ENCODE results near the gene THADA.

The THADA gene

GRCh38 chr2:43230351-43230885 lies 365.4 kb downstream of the THADA start:
- H3K36me3 ChIP-seq (ENCODE audit: insufficient read depth, insufficient read length, low read length) = peaks cover 17% of the 10 kb centered on the region
- peak overlapping the region; percentile 28 for H3K9ac ChIP-seq (ENCODE audit: insufficient read length, low read depth)
- H3K9me3 ChIP-seq (ENCODE audit: insufficient read depth, low read length) = no peaks in the 10 kb centered on the region
- no peaks in the 10 kb centered on the region for H3K27me3 ChIP-seq (ENCODE audit: insufficient read depth, insufficient read length)
- no peak for DNase-seq (ENCODE audit: low read depth, low spot score)
- TF ChIP-seq SUZ12 (IDR thresholded peaks at IDR 0.05; ENCODE audit: extremely low read depth, insufficient read depth, insufficient read length) (no peak), ZNF274 (IDR thresholded peaks at IDR 0.05; ENCODE audit: low read depth, low read length) (no peak), YY1 (IDR thresholded peaks at IDR 0.05; ENCODE audit: insufficient read depth, insufficient read length) (no peak)
- no peak overlapping the region for H3K4me3 ChIP-seq (ENCODE audit: insufficient read length, low read depth)
- peaks cover 8% of the 10 kb centered on the region for H3K4me1 ChIP-seq (ENCODE audit: insufficient read depth, insufficient read length)

DNA sequence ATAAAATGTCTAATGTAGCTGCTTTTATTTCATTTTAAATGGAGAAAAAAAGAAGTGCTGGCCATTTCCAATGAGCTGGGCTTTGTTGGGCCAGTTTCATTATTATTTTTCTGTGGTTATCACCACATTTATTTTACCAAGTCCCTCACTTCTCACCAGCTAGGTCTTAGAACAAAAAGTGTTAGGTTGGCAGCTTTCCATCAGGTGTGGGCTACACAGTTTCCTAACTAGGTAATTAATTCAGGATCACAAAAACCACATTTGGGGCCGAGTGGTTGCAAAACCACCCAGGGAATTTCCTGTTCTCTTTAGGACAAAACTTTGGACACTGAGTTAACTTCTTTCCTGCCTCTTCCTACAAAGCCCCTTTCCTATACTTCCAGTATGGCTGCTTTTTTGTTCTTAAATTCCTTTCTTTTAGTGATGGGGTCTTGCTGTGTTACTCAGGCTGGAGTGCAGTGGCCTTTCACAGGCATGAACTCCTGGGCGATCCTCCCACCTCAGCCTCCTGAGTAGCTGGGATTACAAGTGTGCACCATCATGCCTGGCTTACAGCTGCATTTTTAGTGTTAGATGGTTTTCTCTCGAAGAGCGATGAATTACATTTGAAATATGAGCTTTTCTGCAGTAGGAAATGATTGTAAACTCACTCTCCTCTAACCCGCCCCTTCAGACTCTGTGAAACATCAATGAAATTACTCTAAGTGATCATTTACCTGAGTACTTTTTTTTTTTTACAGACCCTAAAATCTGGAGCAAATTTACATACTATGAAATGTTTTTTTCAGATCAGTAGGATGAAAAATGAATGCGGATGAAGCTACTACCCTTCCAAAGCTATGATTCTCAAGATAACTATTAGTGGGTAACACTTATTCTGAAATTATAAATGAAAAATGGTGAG lies 366.8 kb downstream of the THADA start:
- H3K9me3 ChIP-seq (ENCODE audit: insufficient read depth, low read length) = no peaks in the 10 kb centered on the region
- H3K36me3 ChIP-seq (ENCODE audit: insufficient read depth, insufficient read length, low read length) = peaks cover 31% of the 10 kb centered on the region
- H3K4me1 ChIP-seq (ENCODE audit: insufficient read depth, insufficient read length) = peaks cover 8% of the 10 kb centered on the region
- no peak overlapping the region for H3K4me3 ChIP-seq (ENCODE audit: insufficient read length, low read depth)
- H3K27me3 ChIP-seq (ENCODE audit: insufficient read depth, insufficient read length) = no peaks in the 10 kb centered on the region
- no peak for TF ChIP-seq YY1 (IDR thresholded peaks at IDR 0.05; ENCODE audit: insufficient read depth, insufficient read length)
- TF ChIP-seq SUZ12 (IDR thresholded peaks at IDR 0.05; ENCODE audit: extremely low read depth, insufficient read depth, insufficient read length) = no peak
- no peak for TF ChIP-seq ZNF274 (IDR thresholded peaks at IDR 0.05; ENCODE audit: low read depth, low read length)
- no peak for DNase-seq (ENCODE audit: low read depth, low spot score)
- no peak overlapping the region for H3K9ac ChIP-seq (ENCODE audit: insufficient read length, low read depth)

DNA sequence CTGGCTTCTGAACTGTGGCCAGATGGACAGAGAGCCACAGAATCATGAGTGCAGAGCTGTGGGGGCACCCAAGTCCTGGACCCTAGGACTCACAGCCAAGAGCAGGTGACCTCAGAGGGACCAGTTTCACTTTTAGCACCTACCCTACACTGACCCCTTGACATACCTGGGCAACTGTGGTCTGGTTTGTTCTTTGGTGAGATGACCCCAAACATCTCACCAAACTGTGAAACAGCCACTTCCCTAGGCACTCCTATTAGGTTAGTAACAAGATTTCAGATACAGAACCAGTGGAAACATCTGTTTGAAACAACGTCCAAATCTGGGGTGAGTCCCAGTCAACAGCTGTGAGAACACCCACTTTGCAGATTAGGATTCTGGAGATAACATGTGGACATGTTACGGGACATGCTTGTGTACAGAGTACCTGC lies 367.5 kb downstream of the THADA start:
- TF ChIP-seq SUZ12 (IDR thresholded peaks at IDR 0.05; ENCODE audit: extremely low read depth, insufficient read depth, insufficient read length) (no peak), YY1 (IDR thresholded peaks at IDR 0.05; ENCODE audit: insufficient read depth, insufficient read length) (no peak), ZNF274 (IDR thresholded peaks at IDR 0.05; ENCODE audit: low read depth, low read length) (no peak)
- H3K4me1 ChIP-seq (ENCODE audit: insufficient read depth, insufficient read length) = peaks cover 8% of the 10 kb centered on the region
- H3K9me3 ChIP-seq (ENCODE audit: insufficient read depth, low read length) = no peaks in the 10 kb centered on the region
- H3K4me3 ChIP-seq (ENCODE audit: insufficient read length, low read depth) = peak overlapping the region; percentile 82
- peaks cover 38% of the 10 kb centered on the region for H3K36me3 ChIP-seq (ENCODE audit: insufficient read depth, insufficient read length, low read length)
- H3K27me3 ChIP-seq (ENCODE audit: insufficient read depth, insufficient read length) = no peaks in the 10 kb centered on the region
- no peak overlapping the region for H3K9ac ChIP-seq (ENCODE audit: insufficient read length, low read depth)
- DNase-seq (ENCODE audit: low read depth, low spot score) = no peak

DNA sequence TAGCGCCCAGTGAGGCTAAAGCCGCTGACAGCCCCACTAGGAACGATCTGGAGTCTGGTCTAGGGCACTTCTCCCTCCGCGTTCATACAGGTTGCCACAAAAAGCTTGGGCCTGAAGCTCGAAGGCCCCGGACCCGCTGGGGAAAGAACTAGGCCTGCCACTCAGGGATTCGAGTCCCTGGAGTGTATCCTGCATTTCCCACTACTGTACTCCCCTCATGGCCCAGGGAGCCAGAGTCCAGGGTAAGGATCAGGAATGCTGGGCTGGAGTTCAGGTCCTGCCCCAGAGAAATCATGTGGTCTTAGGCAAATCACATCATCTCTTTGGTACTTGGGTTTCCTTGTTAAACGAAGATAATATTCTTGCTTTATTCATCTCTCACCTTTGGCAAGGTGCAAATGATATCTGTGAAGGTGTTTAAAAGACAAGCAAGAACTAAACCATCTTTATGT lies 368.0 kb downstream of the THADA start:
- peak overlapping the region; percentile 82 for H3K4me3 ChIP-seq (ENCODE audit: insufficient read length, low read depth)
- TF ChIP-seq ZNF274 (IDR thresholded peaks at IDR 0.05; ENCODE audit: low read depth, low read length) (no peak), YY1 (IDR thresholded peaks at IDR 0.05; ENCODE audit: insufficient read depth, insufficient read length) (no peak), SUZ12 (IDR thresholded peaks at IDR 0.05; ENCODE audit: extremely low read depth, insufficient read depth, insufficient read length) (no peak)
- H3K9me3 ChIP-seq (ENCODE audit: insufficient read depth, low read length) = no peaks in the 10 kb centered on the region
- DNase-seq (ENCODE audit: low read depth, low spot score) = no peak
- H3K27me3 ChIP-seq (ENCODE audit: insufficient read depth, insufficient read length) = no peaks in the 10 kb centered on the region
- H3K36me3 ChIP-seq (ENCODE audit: insufficient read depth, insufficient read length, low read length) = peaks cover 43% of the 10 kb centered on the region
- H3K9ac ChIP-seq (ENCODE audit: insufficient read length, low read depth) = peak overlapping the region; percentile 98
- H3K4me1 ChIP-seq (ENCODE audit: insufficient read depth, insufficient read length) = peaks cover 8% of the 10 kb centered on the region

DNA sequence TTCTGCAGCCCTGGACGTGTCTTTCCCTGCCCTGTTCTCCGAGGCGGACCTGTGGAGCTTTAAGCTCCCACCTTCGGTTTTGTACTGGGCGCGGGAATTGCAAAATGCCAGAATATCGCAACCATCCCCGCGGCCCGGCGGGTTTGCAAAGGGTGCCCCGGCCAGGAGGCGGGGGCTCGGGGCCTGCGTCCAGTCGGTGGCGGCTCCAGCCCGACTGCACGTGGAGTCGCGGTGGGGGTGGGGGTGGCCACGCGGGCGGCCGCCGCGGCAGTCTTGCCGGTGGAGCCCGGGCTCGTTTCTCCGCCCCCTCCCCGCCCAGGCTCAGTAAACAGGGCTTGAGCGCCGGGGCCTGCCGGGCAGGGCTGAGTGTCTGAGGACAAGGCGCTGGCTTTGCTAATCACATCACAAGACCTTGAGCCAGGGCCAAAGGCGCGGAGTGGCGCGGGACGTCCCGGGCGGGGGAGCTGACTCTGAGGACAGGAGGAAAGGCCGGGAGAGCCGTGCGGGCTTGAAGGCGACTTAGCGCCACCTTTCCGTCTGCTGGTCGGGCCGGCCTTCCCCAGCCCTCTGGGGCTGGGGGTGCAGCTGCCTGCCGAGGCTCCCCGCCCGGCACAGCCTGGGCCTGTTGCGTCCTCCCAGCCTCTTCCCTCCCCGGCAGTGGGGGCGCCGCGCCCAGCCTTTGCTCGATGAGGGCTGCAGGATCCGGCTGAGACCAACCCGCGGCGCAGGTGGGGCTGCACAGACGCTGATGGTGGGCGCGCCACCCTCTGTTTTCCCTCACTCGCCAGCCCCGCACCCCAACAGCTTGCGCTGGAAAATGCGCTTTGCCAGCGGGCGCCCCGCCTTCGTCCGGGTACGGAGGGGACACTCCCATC lies 368.6 kb downstream of the THADA start:
- H3K9me3 ChIP-seq (ENCODE audit: insufficient read depth, low read length) = no peaks in the 10 kb centered on the region
- H3K4me1 ChIP-seq (ENCODE audit: insufficient read depth, insufficient read length) = peaks cover 5% of the 10 kb centered on the region
- TF ChIP-seq YY1 (IDR thresholded peaks at IDR 0.05; ENCODE audit: insufficient read depth, insufficient read length) = no peak
- H3K9ac ChIP-seq (ENCODE audit: insufficient read length, low read depth) = peak overlapping the region; percentile 98
- no peaks in the 10 kb centered on the region for H3K27me3 ChIP-seq (ENCODE audit: insufficient read depth, insufficient read length)
- DNase-seq (ENCODE audit: low read depth, low spot score) = peak; percentile 63
- peak overlapping the region; percentile 82 for H3K4me3 ChIP-seq (ENCODE audit: insufficient read length, low read depth)
- H3K36me3 ChIP-seq (ENCODE audit: insufficient read depth, insufficient read length, low read length) = peaks cover 48% of the 10 kb centered on the region

GRCh38 chr2:43226558-43226954 lies 369.3 kb downstream of the THADA start, which contains the start of gene ZFP36L2:
Gene ZFP36L2 (minus strand): TSS chr2:43226606. CDS start chr2:43226315, 291 bp downstream.
- Histone ChIP-seq H3K9me3 (ENCODE audit: insufficient read depth, low read length) (no peaks in the 10 kb centered on the region), H3K9ac (ENCODE audit: insufficient read length, low read depth) (peak within 1 kb of the TSS; percentile 98), H3K27me3 (ENCODE audit: insufficient read depth, insufficient read length) (no peaks in the 10 kb centered on the region), H3K36me3 (ENCODE audit: insufficient read depth, insufficient read length, low read length) (peaks cover 47% of the 10 kb centered on the region), H3K4me3 (ENCODE audit: insufficient read length, low read depth) (peak within 1 kb of the TSS; percentile 85), H3K4me1 (ENCODE audit: insufficient read depth, insufficient read length) (peaks cover 5% of the 10 kb centered on the region)
- DNase-seq (ENCODE audit: low read depth, low spot score) = peak; percentile 92
- TF ChIP-seq ZNF274 (IDR thresholded peaks at IDR 0.05; ENCODE audit: low read depth, low read length) (no peak), SUZ12 (IDR thresholded peaks at IDR 0.05; ENCODE audit: extremely low read depth, insufficient read depth, insufficient read length) (no peak), YY1 (IDR thresholded peaks at IDR 0.05; ENCODE audit: insufficient read depth, insufficient read length) (no peak)

Measured in NT2/D1 (cell line).